Neural progenitor cell (in vitro differentiated cells): ENCODE measurements around the gene SLC35F5.

Experiments
- CTCF ChIP-seq: fragments of 200-600 bp; sonication (generic); IDR thresholded peaks from 2 replicates; pipeline ENCODE4 v1.5.1; 2017; ENCODE audit warnings: antibody characterized with exemption, mild to moderate bottlenecking
- EZH2 ChIP-seq: fragments of 200-600 bp; sonication (generic); IDR thresholded peaks from 2 replicates; pipeline ENCODE4 v1.6.1; 2017; ENCODE audit warnings: antibody characterized with exemption, mild to moderate bottlenecking, moderate library complexity

DNA sequence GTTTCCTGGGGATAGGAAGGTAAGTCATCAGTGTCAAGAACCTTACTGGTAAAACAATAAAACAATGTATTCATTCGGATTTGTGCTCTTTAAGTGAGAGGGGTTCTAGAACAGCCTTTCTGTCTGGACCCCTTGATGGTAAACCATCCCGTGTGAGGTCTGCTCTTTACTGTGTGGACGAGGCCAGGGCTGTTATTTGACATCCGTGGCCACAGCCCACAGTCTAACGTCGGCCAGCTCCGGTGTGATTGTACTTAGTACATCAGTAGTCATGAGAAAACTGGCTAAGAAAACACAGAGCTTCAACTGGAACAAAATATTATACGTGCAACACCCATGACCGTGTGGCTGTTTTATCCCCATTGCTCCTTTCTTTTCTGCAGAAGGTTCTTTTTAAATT is 62.0 kb downstream of the SLC35F5 start:
- TF ChIP-seq CTCF (no peak), EZH2 (no peak)
